ENCODE data around the gene NBEAL2.

DNA sequence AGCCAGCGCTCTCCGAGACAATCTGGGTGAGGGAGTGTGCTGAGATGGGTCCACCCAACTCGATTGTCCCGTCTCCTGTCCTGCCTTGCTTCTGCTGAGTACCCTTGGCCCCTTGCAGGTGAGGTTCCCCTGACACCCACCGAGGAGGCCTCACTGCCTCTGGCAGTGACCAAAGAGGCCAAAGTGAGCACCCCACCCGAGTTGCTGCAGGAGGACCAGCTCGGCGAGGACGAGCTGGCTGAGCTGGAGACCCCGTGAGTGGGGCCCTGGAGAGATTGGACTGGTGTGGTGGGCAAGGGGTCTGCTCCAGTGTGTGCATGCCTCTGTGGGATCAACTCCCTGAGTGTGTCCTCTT, 23.6 kb downstream of the NBEAL2 start:
- TF ChIP-seq POLR2AphosphoS5 (IDR thresholded peaks at IDR 0.05; ENCODE audit: low read depth, low read length) = no peak
- no peak for TF ChIP-seq ATF3 (IDR thresholded peaks at IDR 0.05; ENCODE audit: insufficient read depth, low read depth, low read length)
